CMK (cell line): ENCODE data around the gene ZNF148.
"Not testable (repeated sequence)": the region's sequence is repeated elsewhere in the genome, so short reads cannot be mapped to it uniquely, and the experiment has no call there.

Source experiments
- DNase-seq: peaks from one replicate; pipeline ENCODE4 v3.0.0-alpha.2; 2010; ENCODE audit warnings: low read depth

ZNF148 gene

GRCh38 chr3:125374501-125374995, 577 bp downstream of the ZNF148 start:
- DNase-seq, result peak; percentile 14

DNA sequence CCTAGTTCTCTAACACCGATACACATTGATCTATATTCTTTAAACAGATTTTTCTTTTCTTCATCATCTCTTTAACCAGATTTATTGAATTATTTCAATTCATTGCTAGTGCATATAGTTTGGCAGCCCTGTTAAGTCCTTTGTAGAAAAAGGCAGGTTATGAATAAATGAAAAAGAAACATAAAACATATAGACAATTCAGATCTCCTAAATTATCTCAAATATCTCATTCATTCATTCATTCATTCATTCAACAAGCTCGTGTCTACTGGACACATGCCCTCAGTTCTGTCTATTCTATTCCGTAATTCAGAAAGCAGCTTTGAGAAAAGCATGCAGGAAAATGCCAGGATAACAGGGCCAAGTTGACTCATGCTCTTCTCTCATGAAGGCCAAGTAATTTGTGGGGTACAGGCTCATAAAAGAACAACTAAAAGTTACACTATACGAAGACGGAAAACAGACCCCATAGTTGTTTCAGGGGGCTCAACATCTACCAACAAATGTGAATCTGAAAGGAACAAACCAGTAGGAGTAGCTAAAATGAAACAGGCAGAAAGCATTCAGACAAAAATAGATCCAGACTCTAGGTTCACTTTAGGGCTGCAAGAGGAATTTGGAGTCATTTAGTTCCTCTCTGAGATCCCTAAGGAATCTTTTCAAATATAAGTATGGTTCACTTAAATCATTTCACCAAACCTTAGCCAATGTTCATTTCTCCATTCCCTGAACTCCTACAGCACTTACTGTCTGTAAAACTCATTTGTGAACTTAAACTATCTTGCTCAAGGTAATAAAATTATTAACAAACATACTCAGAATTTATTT, 7.5 kb downstream of the ZNF148 start:
- DNase-seq, result no peak

- no peak for DNase-seq
Observed at GRCh38 chr3:125366132-125366531, 9.0 kb downstream of the ZNF148 start.

DNA sequence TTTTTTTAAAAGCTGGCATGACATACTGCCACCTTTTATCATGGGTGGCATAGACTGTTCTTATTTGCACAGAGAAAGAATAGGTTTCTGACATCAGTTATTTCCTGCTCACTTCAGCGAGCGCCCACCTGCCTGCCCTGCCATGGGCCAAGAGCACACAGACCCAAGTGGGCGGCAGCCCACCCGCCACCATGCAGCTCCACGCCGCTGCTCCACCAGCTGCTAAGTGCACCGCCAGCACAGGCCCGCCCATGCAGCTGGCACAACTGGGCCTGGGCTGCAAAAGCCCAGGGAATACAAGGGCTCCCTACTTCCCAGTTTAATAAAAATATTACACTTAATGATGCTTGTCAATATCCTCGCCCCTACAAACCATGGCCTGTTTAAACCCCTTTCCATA, 15.4 kb downstream of the ZNF148 start:
- no peak for DNase-seq

DNA sequence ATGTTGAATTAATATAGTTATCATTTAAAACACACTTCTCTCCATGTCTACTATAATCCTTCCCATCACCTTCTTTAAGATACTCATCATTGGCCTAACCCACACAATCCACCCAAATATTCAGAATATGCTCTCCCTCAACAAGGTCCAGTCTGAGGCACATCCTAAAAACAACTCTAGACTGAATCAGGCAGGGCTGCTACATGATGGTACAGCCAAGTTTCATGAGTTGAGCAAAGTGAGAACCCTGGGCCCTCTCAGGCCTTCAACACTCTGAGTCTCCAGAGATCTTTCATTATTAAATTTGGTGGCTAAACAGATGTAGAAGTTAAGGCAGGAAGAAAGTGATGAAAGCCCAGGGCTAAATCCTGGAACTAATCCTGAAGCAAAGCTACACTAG, 16.2 kb downstream of the ZNF148 start:
- no peak for DNase-seq

DNA sequence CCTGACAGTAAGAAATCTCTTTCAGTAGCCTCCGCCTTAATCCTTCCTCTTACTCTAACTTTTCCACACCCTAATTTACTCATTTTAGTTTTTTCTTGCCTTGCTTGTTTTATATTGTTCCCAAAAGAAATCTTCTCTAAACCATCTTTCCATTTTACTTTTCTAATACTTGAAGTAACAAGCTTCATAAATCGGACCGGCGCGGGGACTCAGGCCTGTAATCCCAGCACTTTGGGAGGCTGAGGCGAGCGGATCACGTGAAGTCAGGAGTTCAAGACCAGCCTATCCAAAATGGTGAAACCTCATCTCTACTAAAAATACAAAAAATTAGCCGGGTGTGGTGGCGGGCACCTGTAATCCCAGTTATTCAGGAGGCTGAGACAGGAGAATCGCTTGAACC, 17.3 kb downstream of the ZNF148 start:
- DNase-seq, result no peak

DNA sequence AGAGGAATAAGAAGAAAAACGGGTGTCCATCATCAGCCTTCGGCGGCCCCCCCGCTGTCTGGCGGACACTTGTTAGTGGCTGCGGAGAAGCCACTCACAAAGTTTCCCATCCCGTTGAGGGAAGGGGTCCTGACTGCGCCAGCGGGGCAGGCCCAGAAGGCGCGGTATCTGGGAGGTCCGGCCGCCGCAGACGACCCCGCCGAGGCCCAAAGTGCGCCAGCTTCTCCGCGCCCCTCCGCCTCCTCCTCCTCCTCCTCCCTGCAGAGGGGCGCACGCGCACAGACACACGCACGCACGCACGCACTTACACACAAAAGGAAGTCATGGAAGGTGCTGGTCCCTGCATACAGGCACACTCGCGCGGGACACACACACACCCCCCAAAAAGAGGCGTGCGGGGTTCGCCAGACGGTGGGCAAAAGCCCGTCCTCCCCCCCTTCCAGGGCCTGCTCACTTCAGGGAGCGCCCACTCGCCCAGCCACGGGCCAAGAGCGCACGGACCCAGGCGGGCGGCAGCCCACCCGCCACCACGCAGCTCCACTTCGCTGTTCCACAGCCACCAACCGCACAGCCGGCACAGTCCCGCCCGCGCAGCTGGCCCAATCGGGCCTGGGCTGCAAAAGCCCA, 18.0 kb downstream of the ZNF148 start:
- DNase-seq, result peak; percentile 38

GRCh38 chr3:125356140-125357026, 18.7 kb downstream of the ZNF148 start:
- no peak for DNase-seq

GRCh38 chr3:125353659-125354058, 21.5 kb downstream of the ZNF148 start:
- DNase-seq, result no peak

GRCh38 chr3:125353128-125353527, 22.0 kb downstream of the ZNF148 start:
- DNase-seq, result no peak

- no peak for DNase-seq
Observed at GRCh38 chr3:125351814-125352456, 23.2 kb downstream of the ZNF148 start.

DNA sequence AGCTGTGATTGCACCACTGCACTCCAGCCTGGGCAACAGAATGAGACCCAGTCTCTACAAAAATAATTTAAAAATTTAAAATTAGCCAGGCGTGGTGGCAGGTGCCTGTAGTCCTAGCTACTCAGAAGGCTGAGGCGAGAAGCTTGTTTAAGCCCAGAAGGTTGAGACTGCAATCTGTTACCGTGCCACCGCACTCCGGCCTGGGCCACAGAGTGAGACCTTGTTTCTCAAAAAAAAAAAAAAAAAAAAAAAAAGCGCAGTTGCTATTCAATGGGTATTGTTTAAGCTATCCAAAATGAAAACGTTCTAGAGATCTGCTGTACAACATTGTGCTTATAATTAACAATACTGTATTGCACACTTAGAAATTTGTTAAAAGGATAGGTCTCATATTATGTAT, 24.0 kb downstream of the ZNF148 start:
- DNase-seq, result no peak

- DNase-seq, result no peak
Observed at GRCh38 chr3:125350597-125350996, 24.5 kb downstream of the ZNF148 start.

GRCh38 chr3:125349556-125350165, 25.5 kb downstream of the ZNF148 start:
- DNase-seq, result no peak

DNA sequence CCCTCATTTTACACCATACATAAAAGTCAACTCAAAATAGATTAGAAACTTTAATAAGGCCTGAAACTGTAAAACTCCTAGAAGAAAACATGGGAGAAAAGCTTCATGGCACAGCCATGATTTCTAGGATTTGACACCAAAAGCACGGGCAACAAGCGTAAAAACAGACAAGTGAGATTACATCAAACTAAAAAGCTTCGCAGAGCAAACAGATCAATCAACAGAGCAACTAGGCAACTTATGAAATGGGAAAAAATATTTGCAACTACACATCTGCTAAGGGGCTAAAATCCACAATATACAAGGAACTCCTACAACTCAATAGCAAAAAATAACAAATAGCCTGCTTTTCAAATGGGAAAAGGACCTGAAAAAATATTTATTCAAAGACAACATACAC, 26.1 kb downstream of the ZNF148 start:
- DNase-seq, result no peak

DNA sequence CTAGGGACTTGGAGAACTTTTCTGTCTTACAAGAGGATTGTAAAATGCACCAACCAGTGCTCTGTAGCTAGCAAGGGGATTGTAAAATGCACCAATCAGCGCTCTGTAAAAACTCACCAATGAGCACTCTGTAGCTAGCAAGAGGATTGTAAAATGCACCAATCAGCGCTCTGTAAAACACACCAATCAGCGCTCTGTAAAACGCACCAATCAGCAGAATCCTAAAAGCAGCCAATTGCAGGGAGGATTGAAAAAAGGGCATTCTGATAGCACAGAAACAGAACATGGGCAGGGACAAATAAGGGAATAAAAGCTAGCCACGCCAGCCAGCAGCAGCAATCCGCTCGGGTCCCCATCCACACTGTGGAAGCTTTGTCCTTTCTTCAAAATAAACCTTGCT, 31.8 kb downstream of the ZNF148 start:
- DNase-seq, result not testable (repeated sequence)

- no peak for DNase-seq
Observed at GRCh38 chr3:125340121-125340520, 35.0 kb downstream of the ZNF148 start.

- no peak for DNase-seq
Observed at GRCh38 chr3:125337506-125337905, 37.6 kb downstream of the ZNF148 start.

GRCh38 chr3:125334675-125335560, 40.2 kb downstream of the ZNF148 start:
- DNase-seq, result no peak

GRCh38 chr3:125332504-125332903, 42.6 kb downstream of the ZNF148 start:
- no peak for DNase-seq

DNA sequence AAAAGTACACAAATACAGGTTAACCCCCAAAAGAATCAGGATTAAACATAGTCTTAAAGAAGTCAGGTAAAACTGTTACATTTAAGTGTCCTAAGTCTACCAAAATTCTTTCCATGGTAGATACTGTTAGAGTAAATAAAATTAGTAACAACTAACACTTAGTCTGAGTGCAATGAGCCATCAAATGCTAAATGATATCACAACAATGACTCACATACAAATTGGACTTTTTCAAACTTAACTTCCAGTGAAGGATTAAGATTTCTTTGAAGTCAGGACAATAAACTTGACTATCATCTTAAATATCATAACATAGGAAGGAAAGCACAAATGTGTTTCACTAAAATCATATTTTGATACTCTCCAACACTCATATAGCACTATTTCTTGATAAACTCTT, 43.9 kb downstream of the ZNF148 start:
- no peak for DNase-seq
